Stromal cell of bone marrow (primary cell): Measurements from ENCODE around the gene NEK10.
"Not testable (repeated sequence)": the region's sequence is repeated elsewhere in the genome, so short reads cannot be mapped to it uniquely, and the experiment has no call there.

Experiments
- DNase-seq: peaks from one replicate; pipeline ENCODE4 v3.0.0-alpha.2; 2012; ENCODE audit warnings: low read depth

The NEK10 gene

GRCh38 chr3:27368831-27369607, at the start of gene NEK10:
Gene NEK10 (minus strand): TSS chr3:27369383. CDS start chr3:27352882, 16,501 bp downstream.
- DNase-seq: peak; percentile 48

- no peak for DNase-seq
These were observed 46.0 kb upstream of the NEK10 start for GRCh38 chr3:27415202-27415601.

GRCh38 chr3:27392950-27393679, 23.9 kb upstream of the NEK10 start:
- no peak for DNase-seq

GRCh38 chr3:27392414-27392813, 23.2 kb upstream of the NEK10 start:
- not testable (repeated sequence) for DNase-seq

- no peak for DNase-seq
These were observed 22.6 kb upstream of the NEK10 start for GRCh38 chr3:27391796-27392195.

- no peak for DNase-seq
These were observed 18.4 kb upstream of the NEK10 start for GRCh38 chr3:27387625-27388024.

GRCh38 chr3:27385504-27385903, 16.3 kb upstream of the NEK10 start:
- DNase-seq: no peak

GRCh38 chr3:27384191-27384590, 15.0 kb upstream of the NEK10 start:
- DNase-seq: no peak

- DNase-seq: no peak
These were observed 11.5 kb upstream of the NEK10 start for GRCh38 chr3:27380433-27381357.

GRCh38 chr3:27378331-27378730, 9.1 kb upstream of the NEK10 start:
- DNase-seq: no peak

GRCh38 chr3:27376109-27376772, 7.1 kb upstream of the NEK10 start:
- no peak for DNase-seq

- DNase-seq: no peak
These were observed 3.1 kb downstream of the NEK10 start for GRCh38 chr3:27366062-27366591.

- DNase-seq: no peak
These were observed 8.8 kb downstream of the NEK10 start for GRCh38 chr3:27360113-27361078.

- DNase-seq: no peak
These were observed 10.8 kb downstream of the NEK10 start for GRCh38 chr3:27358372-27358771.

GRCh38 chr3:27357665-27358258, 11.4 kb downstream of the NEK10 start:
- DNase-seq: peak; percentile 27

GRCh38 chr3:27356976-27357375, 12.2 kb downstream of the NEK10 start:
- DNase-seq: no peak

GRCh38 chr3:27354588-27355203, 14.5 kb downstream of the NEK10 start:
- DNase-seq: no peak

- DNase-seq: no peak
These were observed 15.0 kb downstream of the NEK10 start for GRCh38 chr3:27354161-27354560.

GRCh38 chr3:27353221-27353620, 16.0 kb downstream of the NEK10 start:
- no peak for DNase-seq
